Measurements from ENCODE around the gene SCN10A.

- no peak for TF ChIP-seq POLR2A (IDR thresholded peaks at IDR 0.05)
- TF ChIP-seq CTCF (IDR thresholded peaks at IDR 0.05) = no peak
Observed at GRCh38 chr3:38648659-38649499, 167.1 kb downstream of the SCN10A start.
